ENCODE data around the gene EYS.
A peak's percentile ranks its signal among the peaks of the same experiment; 100 is the strongest.
"Not testable (repeated sequence)": the region's sequence is repeated elsewhere in the genome, so short reads cannot be mapped to it uniquely, and the experiment has no call there.

EYS gene

GRCh38 chr6:63800386-63800785 lies 1906.6 kb downstream of the EYS start:
- not testable (repeated sequence) for DNase-seq

- DNase-seq = no peak
These were observed 1907.2 kb downstream of the EYS start for GRCh38 chr6:63799813-63800212.

GRCh38 chr6:63799313-63799712 lies 1907.7 kb downstream of the EYS start:
- DNase-seq = no peak

- DNase-seq = no peak
These were observed 1908.6 kb downstream of the EYS start for GRCh38 chr6:63798378-63798777.

GRCh38 chr6:63797721-63798120 lies 1909.3 kb downstream of the EYS start:
- no peak for DNase-seq

- DNase-seq = no peak
These were observed 1911.2 kb downstream of the EYS start for GRCh38 chr6:63795826-63796225.

- DNase-seq = no peak
These were observed 1912.0 kb downstream of the EYS start for GRCh38 chr6:63795006-63795405.

GRCh38 chr6:63793465-63794137 lies 1913.4 kb downstream of the EYS start:
- DNase-seq = no peak

- DNase-seq = no peak
These were observed 1914.1 kb downstream of the EYS start for GRCh38 chr6:63792736-63793464.

- no peak for DNase-seq
These were observed 1916.7 kb downstream of the EYS start for GRCh38 chr6:63790334-63790733.

GRCh38 chr6:63789699-63790098 lies 1917.3 kb downstream of the EYS start:
- no peak for DNase-seq

- no peak for DNase-seq
These were observed 1918.5 kb downstream of the EYS start for GRCh38 chr6:63788569-63788968.

GRCh38 chr6:63787021-63787420 lies 1920.0 kb downstream of the EYS start:
- DNase-seq = no peak

- no peak for DNase-seq
These were observed 1922.0 kb downstream of the EYS start for GRCh38 chr6:63785006-63785405.

- no peak for DNase-seq
These were observed 1923.9 kb downstream of the EYS start for GRCh38 chr6:63783096-63783495.

GRCh38 chr6:63774961-63775360 lies 1932.1 kb downstream of the EYS start:
- DNase-seq = no peak

GRCh38 chr6:63773200-63773599 lies 1933.8 kb downstream of the EYS start:
- DNase-seq = no peak

GRCh38 chr6:63765828-63766227 lies 1941.2 kb downstream of the EYS start:
- no peak for DNase-seq

- DNase-seq = peak; percentile 38
These were observed 1942.6 kb downstream of the EYS start for GRCh38 chr6:63764318-63764916.

GRCh38 chr6:63760199-63760598 lies 1946.8 kb downstream of the EYS start:
- no peak for DNase-seq

GRCh38 chr6:63759605-63760105 lies 1947.4 kb downstream of the EYS start:
- DNase-seq = no peak

GRCh38 chr6:63757826-63758225 lies 1949.2 kb downstream of the EYS start:
- DNase-seq = no peak

GRCh38 chr6:63757275-63757674 lies 1949.8 kb downstream of the EYS start:
- not testable (repeated sequence) for DNase-seq

- DNase-seq = no peak
These were observed 1956.6 kb downstream of the EYS start for GRCh38 chr6:63750400-63750799.

Measured in activated CD4-positive, alpha-beta T cell treated with anti-CD3 and anti-CD28 coated beads, Interleukin-10, Interleukin-2, amounts not matched to agents 100 ng/mL and 50 ng/mL, durations not matched to agents 16 hours and 8 hours (primary cell).